ENCODE results near the gene MSMO1.
"Not testable (repeated sequence)": the region's sequence is repeated elsewhere in the genome, so short reads cannot be mapped to it uniquely, and the experiment has no call there.

MSMO1 gene

GRCh38 chr4:165324918-165325304 lies 2.6 kb upstream of the MSMO1 start:
- DNase-seq, result no peak

- DNase-seq, result no peak
Measured at GRCh38 chr4:165325732-165326512, 1.5 kb upstream of the MSMO1 start.

- DNase-seq, result peak; percentile 21
Measured at GRCh38 chr4:165326831-165327210, 648 bp upstream of the MSMO1 start.

- no peak for DNase-seq
Measured at GRCh38 chr4:165328101-165328425, 594 bp downstream of the MSMO1 start.

GRCh38 chr4:165328708-165329107 lies 1.2 kb downstream of the MSMO1 start:
- DNase-seq, result no peak

- DNase-seq, result no peak
Measured at GRCh38 chr4:165330071-165330470, 2.6 kb downstream of the MSMO1 start.

GRCh38 chr4:165330666-165331065 lies 3.2 kb downstream of the MSMO1 start:
- DNase-seq, result no peak

GRCh38 chr4:165331359-165331758 lies 3.9 kb downstream of the MSMO1 start:
- DNase-seq, result no peak

GRCh38 chr4:165331823-165332222 lies 4.4 kb downstream of the MSMO1 start:
- DNase-seq, result no peak

GRCh38 chr4:165332502-165332901 lies 5.0 kb downstream of the MSMO1 start:
- no peak for DNase-seq

GRCh38 chr4:165335163-165335703 lies 7.8 kb downstream of the MSMO1 start:
- DNase-seq, result no peak

GRCh38 chr4:165336743-165337142 lies 9.3 kb downstream of the MSMO1 start:
- DNase-seq, result no peak

GRCh38 chr4:165342340-165342739 lies 14.9 kb downstream of the MSMO1 start:
- DNase-seq, result not testable (repeated sequence)

- DNase-seq, result peak; percentile 29
Measured at GRCh38 chr4:165343353-165344191, 16.1 kb downstream of the MSMO1 start.

GRCh38 chr4:165345666-165346417 lies 18.4 kb downstream of the MSMO1 start:
- DNase-seq, result no peak

GRCh38 chr4:165347647-165348569 lies 20.4 kb downstream of the MSMO1 start:
- no peak for DNase-seq

GRCh38 chr4:165351359-165352130 lies 24.1 kb downstream of the MSMO1 start:
- no peak for DNase-seq

GRCh38 chr4:165355900-165356300 lies 28.4 kb downstream of the MSMO1 start:
- DNase-seq, result no peak

GRCh38 chr4:165359506-165359905 lies 32.0 kb downstream of the MSMO1 start:
- no peak for DNase-seq

GRCh38 chr4:165360041-165360695 lies 32.7 kb downstream of the MSMO1 start:
- DNase-seq, result no peak
